OCI-LY3 (cell line): ENCODE results near the gene LEMD1.
"Not testable (repeated sequence)": the region's sequence is repeated elsewhere in the genome, so short reads cannot be mapped to it uniquely, and the experiment has no call there.

ENCODE experiments used
- CTCF ChIP-seq: fragments of 200-600, 300-600 bp; sonication (generic); IDR thresholded peaks from 2 replicates; pipeline ENCODE4 v1.5.1; 2014; ENCODE audit warnings: antibody characterized with exemption, low read length, low read depth
- EZH2phosphoT487 ChIP-seq: fragments of 200-600 bp; shearing (Covaris generic); IDR thresholded peaks from 2 replicates; pipeline ENCODE4 v1.6.1; 2018; ENCODE audit warnings: antibody characterized with exemption, mixed run types, low read depth

- not testable (repeated sequence) for TF ChIP-seq CTCF, EZH2phosphoT487
These were observed 56.8 kb downstream of the LEMD1 start for GRCh38 chr1:205365086-205365485.
